GM12878 (cell line): ENCODE results near the gene ATOH7. TPM values are rescaled to one million over a fixed set of nuclear protein-coding genes. Genes with fewer than 3 reads are reported as not detected.

Experiments
- ATAC-seq: fragments of 200-7000 bp; cut with Tn5 transposase; 3 replicates; pipeline ENCODE4 v1.9.1; 2020; ENCODE audit warnings: mild to moderate bottlenecking, moderate library complexity
- BruUV-seq: library from RNA; stranded (reverse); fragments of 400-500 nt; replicated peaks from 2 replicates; lab custom pipeline; 2021; lab: Mats Ljungman, UMichigan
- CTCF ChIA-PET: fragments of 300-600 bp; sonication (Branson Sonifier 250); formaldehyde crosslinking; extraction: SDS; loops from one replicate; lab custom pipeline; 2021; ENCODE audit warnings: inconsistent platforms; lab: Yijun Ruan, JAX
- POLR2A ChIA-PET: fragments of 350-600 bp; formaldehyde crosslinking; extraction: SDS; loops from one replicate; lab custom pipeline; 2021; ENCODE audit warnings: inconsistent platforms; lab: Charles Lee
- RAD21 ChIA-PET: fragments of 300-600 bp; sonication (Branson Sonifier 250); formaldehyde crosslinking; loops from one replicate; lab custom pipeline; 2023; ENCODE audit warnings: antibody characterized with exemption; ENCODE audit not compliant: unreplicated experiment; lab: Charles Lee
- SMC1A ChIA-PET: fragments of 300-600 bp; sonication (Branson Sonifier 250); formaldehyde crosslinking; loops from one replicate; lab custom pipeline; 2023; ENCODE audit not compliant: unreplicated experiment, uncharacterized antibody; lab: Charles Lee
- DNase-seq: peaks from one replicate; pipeline ENCODE4 v3.0.0-alpha.2; 2011; ENCODE audit warnings: low read depth, low spot score
- FAIRE-seq: peaks from 3 replicates; lab custom pipeline; 2011; peaks lifted over from hg19 to GRCh38; lab: Jason Lieb, UNC
- H2AFZ ChIP-seq: 2 replicates; pipeline ENCODE4 v1.6.0; 2011; ENCODE audit warnings: low read depth, low read length, control low read depth; ENCODE audit not compliant: control insufficient read depth
- H3K27ac ChIP-seq: 2 replicates; pipeline ENCODE4 v1.5.1; 2011; ENCODE audit warnings: control low read depth; ENCODE audit not compliant: control insufficient read depth, insufficient read depth
- H3K27me3 ChIP-seq, 2 experiments: replicated peaks in 1 of 2; 2 replicates each; pipeline versions ENCODE4 v1.6.0 to v1.6.1; 2011; ENCODE audit warnings: low read length in 1 of 2; ENCODE audit not compliant: control insufficient read depth in 2 of 2, insufficient read depth in 2 of 2
- H3K36me3 ChIP-seq, 2 experiments: 2 replicates each; pipeline ENCODE4 v1.5.1; 2011; ENCODE audit warnings: low read length in 1 of 2; ENCODE audit not compliant: control insufficient read depth in 2 of 2, insufficient read depth in 2 of 2
- H3K4me1 ChIP-seq: 2 replicates; pipeline ENCODE4 v1.6.1; 2011; ENCODE audit warnings: mild to moderate bottlenecking, low read length, moderate library complexity, mixed read lengths; ENCODE audit not compliant: control insufficient read depth, insufficient read depth
- H3K4me2 ChIP-seq: 2 replicates; pipeline ENCODE4 v1.6.0; 2011; ENCODE audit warnings: control low read depth; ENCODE audit not compliant: control insufficient read depth, insufficient read depth
- H3K4me3 ChIP-seq: fragments of 200-600 bp; sonication (generic); 2 replicates; pipeline ENCODE4 v1.5.1; 2016
- H3K79me2 ChIP-seq: 2 replicates; pipeline ENCODE4 v1.6.0; 2011; ENCODE audit warnings: low read length; ENCODE audit not compliant: control insufficient read depth, insufficient read depth
- H3K9ac ChIP-seq: 2 replicates; pipeline ENCODE4 v1.8.0; 2011; ENCODE audit warnings: low read length, control low read depth, mixed read lengths; ENCODE audit not compliant: control insufficient read depth, insufficient read depth
- H3K9me3 ChIP-seq: replicated peaks from 3 replicates; pipeline ENCODE4 v1.5.1; 2011; ENCODE audit warnings: mild to moderate bottlenecking, low read length; ENCODE audit not compliant: control insufficient read depth, insufficient read depth
- H4K20me1 ChIP-seq: 2 replicates; pipeline ENCODE4 v1.6.0; 2011; ENCODE audit not compliant: control insufficient read depth, insufficient read depth
- ASH2L ChIP-seq: fragments of 300-600, 200-600 bp; sonication (generic); IDR thresholded peaks from 2 replicates; pipeline ENCODE4 v1.6.1; 2017; ENCODE audit warnings: low read depth, mild to moderate bottlenecking, borderline replicate concordance
- E2F4 ChIP-seq: IDR thresholded peaks from 2 replicates; pipeline ENCODE4 v1.6.1; 2012; ENCODE audit warnings: low read depth, low read length, improper control_type of control experiment
- GABPA ChIP-seq: IDR thresholded peaks from 2 replicates; pipeline ENCODE4 v1.6.1; 2014; ENCODE audit warnings: antibody characterized with exemption, low read depth, mild to moderate bottlenecking, inconsistent platforms
- HCFC1 ChIP-seq: fragments of 150-350 bp; IDR thresholded peaks from 2 replicates; pipeline ENCODE4 v1.6.1; 2014; ENCODE audit warnings: low read length
- IRF4 ChIP-seq: IDR thresholded peaks from 2 replicates; pipeline ENCODE4 v1.6.1; 2011; ENCODE audit warnings: low read depth, low read length
- NR2C2 ChIP-seq: IDR thresholded peaks from 2 replicates; pipeline ENCODE4 v1.6.1; 2011; ENCODE audit warnings: borderline replicate concordance, low read depth; ENCODE audit not compliant: control insufficient read depth, insufficient read length
- PRDM15 ChIP-seq: fragments of 450-650 bp; formaldehyde crosslinking; IDR thresholded peaks from 2 replicates; pipeline ENCODE4 v1.4.0; 2020; ENCODE audit warnings: mild to moderate bottlenecking, moderate library complexity
- SREBF1 ChIP-seq: IDR thresholded peaks from 2 replicates; pipeline ENCODE4 v1.6.1; 2012; ENCODE audit warnings: mild to moderate bottlenecking, low read length
- in situ Hi-C: fragments of 300-500 bp; cut with MboI; formaldehyde crosslinking; loops from 9 replicates; pipeline ENCODE4 v1.14.3; 2018; ENCODE audit warnings: mixed read lengths
- intact Hi-C: fragments of 100-400 bp; cut with micrococcal nuclease; formaldehyde crosslinking; loops from one replicate; pipeline ENCODE4 v1.14.2; 2022; ENCODE audit not compliant: unreplicated experiment
- polyA plus RNA-seq, 11 experiments: library from polyadenylated mRNA; depleted of rRNA in 4 of 11; unstranded in 6 of 11; stranded (reverse) in 5 of 11; fragments of >200 nt; fragmentation: Nextera tagmentation in 4 of 11; fragmentation: Illumina TruSeq in 1 of 11; extraction: Ambion mirVana in 4 of 11; extraction: Trizol in 1 of 11; gene quantifications; 1 replicate in 1 of 11; 2 replicates in 10 of 11; pipeline versions ENCODE4 v1.2.1 to v1.2.3, GENCODE V29; 2011 to 2016; ENCODE audit warnings: inconsistent platforms in 2 of 11, missing spikeins in 2 of 11, low read depth in 1 of 11
- total RNA-seq, 4 experiments: library from RNA; depleted of rRNA in 3 of 4; stranded (reverse); fragments of >200 nt in 3 of 4; fragmentation: Illumina TruSeq in 1 of 4; extraction: Trizol in 1 of 4; gene quantifications; 2 replicates each; pipeline versions ENCODE4 v1.2.1 to v1.2.3, GENCODE V29; 2013 to 2021
- TF ChIP-seq, protein P1 (sequence below): fragments of 150-350 bp; IDR thresholded peaks from 2 replicates; pipeline ENCODE4 v1.6.1; 2014; ENCODE audit warnings: mild to moderate bottlenecking, low read depth, low read length

The ATOH7 gene
- total and polyA plus RNA-seq, 10 of the 15 experiments (the other 5 are each of a cell fraction or from before 2014, with no cell fraction given), result not detected

GRCh38 chr10:68230268-68230667 is 1.6 kb downstream of the ATOH7 start (continued):
- TF ChIP-seq E2F4 (no peak), PRDM15 (CRISPR knock-in tag) (no peak), IRF4 (no peak), ASH2L (no peak), SREBF1 (no peak)

DNA sequence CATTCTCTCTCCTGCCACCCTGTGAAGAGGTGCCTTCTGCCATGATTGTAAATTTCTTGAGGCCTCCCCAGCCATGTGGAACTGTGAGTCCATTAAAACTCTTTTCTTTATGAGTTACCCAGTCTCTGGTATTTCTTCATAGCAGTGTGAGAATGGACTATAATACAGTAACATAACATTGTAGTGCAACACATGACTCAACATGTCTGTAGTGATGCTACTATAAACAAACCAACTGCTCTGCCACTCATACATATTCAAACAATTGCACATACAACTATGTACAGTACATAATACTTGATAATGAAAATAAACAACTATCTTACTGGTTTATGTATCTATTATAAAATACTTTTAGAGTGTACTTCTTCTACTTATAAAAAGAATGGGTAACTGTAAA is 7.1 kb downstream of the ATOH7 start:
- DNase-seq, result no peak
- no peaks in the 10 kb centered on the region for H4K20me1 ChIP-seq
- CTCF ChIA-PET, result interaction anchor here (1.6 to 3.9 kb wide), 2 partner anchors 12 kb away, joined by 7 to 18 read pairs; no protein-coding TSS in a partner anchor
- no peaks in the 10 kb centered on the region for H3K4me1 ChIP-seq
- H3K27me3 ChIP-seq, result no peaks in the 10 kb centered on the region; a peak in 1 of 4 replicates
- TF ChIP-seq, protein P1, sequence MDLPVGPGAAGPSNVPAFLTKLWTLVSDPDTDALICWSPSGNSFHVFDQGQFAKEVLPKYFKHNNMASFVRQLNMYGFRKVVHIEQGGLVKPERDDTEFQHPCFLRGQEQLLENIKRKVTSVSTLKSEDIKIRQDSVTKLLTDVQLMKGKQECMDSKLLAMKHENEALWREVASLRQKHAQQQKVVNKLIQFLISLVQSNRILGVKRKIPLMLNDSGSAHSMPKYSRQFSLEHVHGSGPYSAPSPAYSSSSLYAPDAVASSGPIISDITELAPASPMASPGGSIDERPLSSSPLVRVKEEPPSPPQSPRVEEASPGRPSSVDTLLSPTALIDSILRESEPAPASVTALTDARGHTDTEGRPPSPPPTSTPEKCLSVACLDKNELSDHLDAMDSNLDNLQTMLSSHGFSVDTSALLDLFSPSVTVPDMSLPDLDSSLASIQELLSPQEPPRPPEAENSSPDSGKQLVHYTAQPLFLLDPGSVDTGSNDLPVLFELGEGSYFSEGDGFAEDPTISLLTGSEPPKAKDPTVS, result no peak
- TF ChIP-seq NR2C2 (no peak), GABPA (no peak), IRF4 (no peak), HCFC1 (no peak)
- no peak overlapping the region for H3K4me2 ChIP-seq
- in situ Hi-C loops, result no loop called here
- POLR2A ChIA-PET, result no interaction called here
- H2AFZ ChIP-seq, result no peak overlapping the region
- intact Hi-C loops, result no loop called here
- no peak overlapping the region for H3K9ac ChIP-seq
- no peaks in the 10 kb centered on the region for H3K79me2 ChIP-seq
- H3K4me3 ChIP-seq, result no peak overlapping the region
- no peak for FAIRE-seq
- no peak overlapping the region for H3K27ac ChIP-seq
- SMC1A ChIA-PET, result interaction anchor here (2.3 kb wide), 1 partner anchor 12 kb away, joined by 6 read pairs; no protein-coding TSS in a partner anchor
- BruUV-seq, result no TSS peak
- H3K9me3 ChIP-seq, result no peaks in the 10 kb centered on the region
- H3K36me3 ChIP-seq, result no peaks in the 10 kb centered on the region
- ATAC-seq, result no peak
- RAD21 ChIA-PET, result no interaction called here
